Stomach (tissue), 9 donors: ENCODE results near the gene GRXCR1. TPM values are rescaled to one million over a fixed set of nuclear protein-coding genes. Genes with fewer than 3 reads are reported as not detected.

ENCODE experiments used
- DNase-seq, 2 donors: peaks; one replicate each; pipeline versions ENCODE4 v3.0.0 to v3.0.0-alpha.2; 2013 to 2019
- H3K27ac ChIP-seq, 5 donors: fragments of 200-600 bp in 4 of 5; sonication (generic) in 4 of 5; one replicate each; pipeline ENCODE4 v1.5.1; 2013 to 2019; ENCODE audit warnings: mild to moderate bottlenecking in 1 of 5, moderate library complexity in 1 of 5
- H3K27me3 ChIP-seq, 3 donors: fragments of 200-600 bp; sonication (generic); one replicate each; pipeline ENCODE4 v1.5.1; 2017 to 2019; ENCODE audit warnings: mixed run types in 1 of 3
- H3K36me3 ChIP-seq, 4 donors: fragments of 200-600 bp; sonication (generic); 1 replicate in 3 of 4; 2 replicates in 1 of 4; pipeline ENCODE4 v1.5.1; 2016 to 2019
- H3K4me1 ChIP-seq, 4 donors: fragments of 200-600 bp; sonication (generic); one replicate each; pipeline ENCODE4 v1.5.1; 2016 to 2019
- H3K4me3 ChIP-seq, 4 donors: fragments of 200-600 bp; sonication (generic) in 3 of 4; one replicate each; pipeline ENCODE4 v1.5.1; 2016 to 2019; ENCODE audit warnings: mild to moderate bottlenecking in 1 of 4
- H3K9me3 ChIP-seq, 4 donors: fragments of 200-600 bp; sonication (generic); one replicate each; pipeline ENCODE4 v1.5.1; 2016 to 2019
- CTCF ChIP-seq, 7 experiments: fragments of 450-650 bp in 4 of 7; fragments of 200-600 bp in 3 of 7; sonication (generic) in 3 of 7; IDR thresholded peaks; one replicate each; pipeline ENCODE4 v1.5.1; 2016 to 2019; ENCODE audit warnings: antibody characterized with exemption in 7 of 7, control low read depth in 2 of 7, mild to moderate bottlenecking in 1 of 7
- EP300 ChIP-seq: sonication (generic); formaldehyde crosslinking; IDR thresholded peaks from one replicate; pipeline ENCODE4 v1.6.1; 2017; ENCODE audit warnings: antibody characterized with exemption
- POLR2A ChIP-seq, 4 donors: fragments of 450-650 bp; IDR thresholded peaks; one replicate each; pipeline ENCODE4 v1.6.1; 2016; ENCODE audit warnings: antibody characterized with exemption in 4 of 4, control low read depth in 2 of 4, mild to moderate bottlenecking in 1 of 4, moderate library complexity in 1 of 4
- POLR2AphosphoS5 ChIP-seq, 3 donors: sonication (generic); formaldehyde crosslinking; IDR thresholded peaks; one replicate each; pipeline ENCODE4 v1.6.1; 2016; ENCODE audit warnings: antibody characterized with exemption in 3 of 3
- WGBS, 5 donors: extraction: QIAGEN DNeasy Blood & Tissue Kit in 3 of 5; methylation state at CpG; one replicate each; pipeline versions ENCODE4 v1.1.5 to v1.1.7; 2013 to 2018; 5-methylcytosine and 5-hydroxymethylcytosine counted together
- intact Hi-C: fragments of 100-400 bp; cut with DNase I; formaldehyde crosslinking; loops from one replicate; pipeline ENCODE4 v1.15.1; 2023; ENCODE audit warnings: low total_unique reads
- polyA plus RNA-seq, 3 donors: library from polyadenylated mRNA; stranded (reverse); fragments of 200-250 nt; gene quantifications; one replicate each; pipeline ENCODE4 v1.2.3, GENCODE V29; 2013
- total RNA-seq, 5 donors: library from RNA; depleted of rRNA; stranded (reverse); fragments of >200 nt; gene quantifications; one replicate each; pipeline versions ENCODE4 v1.1.0 to v1.2.3, GENCODE V29; 2014 to 2016
- donor health status: healthy with polysubstance abuse.
- donor health status: Bipolar disorder and iron deficiency.
- donor health status: healthy.

The GRXCR1 gene
- total and polyA plus RNA-seq, 8 donors: not detected

GRCh38 chr4:43014256-43014655 lies 121.7 kb downstream of the GRXCR1 start:
- WGBS, 5 donors: 90 to 99% (median 94%) methylated on average over 4 of the region's 4 CpGs
- DNase-seq: no peak
- no peak overlapping the region for H3K27ac ChIP-seq
- H3K4me1 ChIP-seq: no peaks in the 10 kb centered on the region
- intact Hi-C loops: no loop called here
- no peaks in the 10 kb centered on the region for H3K9me3 ChIP-seq
- TF ChIP-seq EP300 (no peak), POLR2AphosphoS5 (IDR thresholded peaks at IDR 0.05) (no peak), CTCF (IDR thresholded peaks at IDR 0.05) (no peak), POLR2A (IDR thresholded peaks at IDR 0.05) (no peak)
- H3K4me3 ChIP-seq: no peak overlapping the region
- H3K27me3 ChIP-seq: no peaks in the 10 kb centered on the region
- no peaks in the 10 kb centered on the region for H3K36me3 ChIP-seq

DNA sequence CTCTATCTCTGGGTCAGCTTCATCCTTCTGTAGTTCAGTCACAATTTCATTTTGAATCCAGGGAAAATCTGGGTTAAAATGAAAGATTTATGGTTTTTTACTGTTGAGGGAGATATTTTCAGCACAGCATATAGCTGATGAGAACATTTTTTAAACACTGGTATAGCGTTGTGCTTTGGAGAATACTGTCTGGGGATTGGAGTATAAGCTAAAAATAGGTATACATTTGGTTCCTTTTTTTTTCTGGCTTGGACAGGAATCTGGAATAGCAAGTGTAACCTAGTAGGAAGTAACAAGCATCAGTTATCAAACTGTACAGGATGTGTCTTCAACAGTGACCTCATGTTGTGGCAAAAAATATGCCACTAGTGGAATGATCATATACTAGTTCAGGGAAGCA lies 149.1 kb downstream of the GRXCR1 start:
- Histone ChIP-seq H3K27me3 (no peaks in the 10 kb centered on the region), H3K4me3 (no peak overlapping the region), H3K4me1 (no peaks in the 10 kb centered on the region), H3K9me3 (no peaks in the 10 kb centered on the region), H3K36me3 (no peaks in the 10 kb centered on the region), H3K27ac (no peak overlapping the region)
- no peak for DNase-seq
- TF ChIP-seq CTCF (IDR thresholded peaks at IDR 0.05): no peak
- TF ChIP-seq POLR2AphosphoS5 (IDR thresholded peaks at IDR 0.05): no peak
- no peak for TF ChIP-seq POLR2A (IDR thresholded peaks at IDR 0.05)
- no peak for TF ChIP-seq EP300
- WGBS, 5 donors: 52 to 83% (median 73%) methylated on average over 1 of the region's 1 CpG
- intact Hi-C loops: no loop called here

DNA sequence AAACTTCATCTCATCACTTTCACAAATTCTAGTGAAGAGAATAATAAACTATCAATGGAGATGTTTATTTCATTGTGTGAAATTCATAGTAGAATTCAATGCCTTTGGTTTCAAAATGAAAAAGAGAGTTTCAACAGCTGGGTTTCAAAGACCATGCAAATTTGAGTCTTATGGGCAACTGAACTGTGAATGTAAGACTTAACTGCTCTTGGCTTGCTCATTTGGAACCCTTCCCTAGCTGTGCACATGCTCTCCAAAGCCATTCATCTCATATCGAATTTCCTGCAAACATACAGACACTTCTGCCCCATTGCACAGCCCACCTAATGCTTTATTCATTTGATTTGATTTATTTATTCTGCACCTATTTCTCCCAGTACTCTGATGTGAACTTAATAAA lies 154.5 kb downstream of the GRXCR1 start:
- no peak for DNase-seq
- no peaks in the 10 kb centered on the region for H3K36me3 ChIP-seq
- no peaks in the 10 kb centered on the region for H3K4me1 ChIP-seq
- H3K9me3 ChIP-seq: no peaks in the 10 kb centered on the region
- intact Hi-C loops: no loop called here
- H3K27me3 ChIP-seq: no peaks in the 10 kb centered on the region
- H3K4me3 ChIP-seq: no peak overlapping the region
- WGBS, 5 donors: 44 to 72% (median 56%) methylated on average over 1 of the region's 1 CpG
- H3K27ac ChIP-seq: no peak overlapping the region
- TF ChIP-seq CTCF (IDR thresholded peaks at IDR 0.05) (no peak), POLR2A (IDR thresholded peaks at IDR 0.05) (no peak), POLR2AphosphoS5 (IDR thresholded peaks at IDR 0.05) (no peak), EP300 (no peak)

DNA sequence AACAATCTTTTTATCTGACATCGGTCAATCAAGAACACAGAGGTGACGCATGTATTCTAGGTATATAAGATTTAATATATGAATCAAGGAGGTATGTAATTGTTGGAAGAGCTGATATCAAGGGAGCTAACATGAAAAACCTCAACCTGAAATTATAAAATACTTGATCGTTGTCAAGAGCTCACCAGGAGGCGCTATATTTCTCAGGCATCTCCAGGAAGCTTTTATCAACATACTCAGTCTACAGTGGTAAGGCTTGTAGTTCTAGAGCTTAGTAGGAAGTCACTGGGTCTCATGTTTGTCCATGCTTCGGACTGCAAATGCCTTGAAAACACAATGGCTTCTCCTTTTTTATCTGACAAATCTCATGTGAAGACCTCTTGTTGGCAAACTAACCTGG lies 156.1 kb downstream of the GRXCR1 start:
- no peaks in the 10 kb centered on the region for H3K36me3 ChIP-seq
- no peaks in the 10 kb centered on the region for H3K27me3 ChIP-seq
- no peak overlapping the region for H3K27ac ChIP-seq
- H3K4me3 ChIP-seq: no peak overlapping the region
- TF ChIP-seq POLR2A (IDR thresholded peaks at IDR 0.05) (no peak), CTCF (IDR thresholded peaks at IDR 0.05) (no peak)
- no peaks in the 10 kb centered on the region for H3K4me1 ChIP-seq
- 61 to 88% (median 78%) methylated on average over 5 of the region's 5 CpGs for WGBS, 5 donors
- intact Hi-C loops: no loop called here
- no peak for DNase-seq
- no peaks in the 10 kb centered on the region for H3K9me3 ChIP-seq

DNA sequence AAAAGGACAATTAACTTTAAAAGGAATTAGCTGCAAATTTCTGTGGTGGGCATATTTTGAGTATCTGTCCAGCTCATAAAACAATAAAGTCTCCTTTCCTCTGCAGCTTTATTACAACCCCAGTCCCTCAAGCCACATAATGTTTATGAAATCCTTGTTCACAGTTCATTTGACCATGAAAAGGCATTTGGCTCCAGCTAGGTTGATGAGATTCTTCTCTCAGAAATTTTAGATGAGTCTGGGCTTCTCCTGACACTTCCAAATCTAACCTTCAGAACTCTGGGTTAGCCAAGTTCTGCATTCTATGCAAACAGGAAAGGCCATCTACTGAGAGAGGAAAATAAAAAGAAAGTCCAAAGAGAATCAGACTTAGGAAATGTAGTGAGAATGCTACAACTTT lies 156.8 kb downstream of the GRXCR1 start:
- intact Hi-C loops: no loop called here
- Histone ChIP-seq H3K4me1 (no peaks in the 10 kb centered on the region), H3K27me3 (no peaks in the 10 kb centered on the region), H3K9me3 (no peaks in the 10 kb centered on the region), H3K4me3 (no peak overlapping the region), H3K36me3 (no peaks in the 10 kb centered on the region), H3K27ac (no peak overlapping the region)
- TF ChIP-seq CTCF (IDR thresholded peaks at IDR 0.05) (no peak), POLR2AphosphoS5 (IDR thresholded peaks at IDR 0.05) (no peak), POLR2A (IDR thresholded peaks at IDR 0.05) (no peak), EP300 (no peak)
- no peak for DNase-seq
